GDM1 (cell line): ENCODE results near the gene MIER2.

Source experiments
- DNase-seq: peaks from one replicate; lab custom pipeline; 2025; lab: John Stamatoyannopoulos, UW

MIER2 gene

GRCh38 chr19:377801-378581, 33.4 kb upstream of the MIER2 start:
- no peak for DNase-seq

GRCh38 chr19:376111-376470, 31.5 kb upstream of the MIER2 start:
- DNase-seq = no peak

GRCh38 chr19:375395-376110, 31.0 kb upstream of the MIER2 start:
- DNase-seq = no peak

GRCh38 chr19:374886-375235, 30.3 kb upstream of the MIER2 start:
- DNase-seq = no peak

GRCh38 chr19:374183-374885, 29.7 kb upstream of the MIER2 start:
- no peak for DNase-seq

GRCh38 chr19:373391-374182, 29.0 kb upstream of the MIER2 start:
- no peak for DNase-seq

- DNase-seq = no peak
Measured at GRCh38 chr19:372306-372890, 27.8 kb upstream of the MIER2 start.

- DNase-seq = no peak
Measured at GRCh38 chr19:371501-372168, 27.0 kb upstream of the MIER2 start.

GRCh38 chr19:370641-371330, 26.2 kb upstream of the MIER2 start:
- DNase-seq = no peak

GRCh38 chr19:369876-370275, 25.3 kb upstream of the MIER2 start:
- DNase-seq = no peak

GRCh38 chr19:369256-369655, 24.7 kb upstream of the MIER2 start:
- no peak for DNase-seq

GRCh38 chr19:368630-369024, 24.0 kb upstream of the MIER2 start:
- no peak for DNase-seq

- no peak for DNase-seq
Measured at GRCh38 chr19:367963-368629, 23.5 kb upstream of the MIER2 start.

GRCh38 chr19:367561-367960, 23.0 kb upstream of the MIER2 start:
- no peak for DNase-seq

GRCh38 chr19:366951-367350, 22.4 kb upstream of the MIER2 start:
- DNase-seq = no peak

- DNase-seq = no peak
Measured at GRCh38 chr19:366205-366783, 21.7 kb upstream of the MIER2 start.

- no peak for DNase-seq
Measured at GRCh38 chr19:364496-365287, 20.1 kb upstream of the MIER2 start.

- DNase-seq = no peak
Measured at GRCh38 chr19:362683-363082, 18.1 kb upstream of the MIER2 start.

- no peak for DNase-seq
Measured at GRCh38 chr19:362154-362553, 17.6 kb upstream of the MIER2 start.
